H1 (cell line): ENCODE measurements around the gene LAMTOR5. TPM values are rescaled to one million over a fixed set of nuclear protein-coding genes. Genes with fewer than 3 reads are reported as not detected.

Experiments used
- CTCF ChIA-PET: fragments of 300-600 bp; sonication (Branson Sonifier 250); formaldehyde crosslinking; loops from one replicate; lab custom pipeline; 2021; ENCODE audit not compliant: partially characterized antibody; lab: Charles Lee
- POLR2A ChIA-PET: fragments of 300-600 bp; sonication (Branson Sonifier 250); formaldehyde crosslinking; loops from one replicate; lab custom pipeline; 2021; ENCODE audit warnings: inconsistent platforms; ENCODE audit not compliant: partially characterized antibody; lab: Charles Lee
- DNase-seq, 2 experiments: peaks; one replicate each; pipeline versions ENCODE4 v3.0.0 to v3.0.0-alpha.2; 2010 to 2022; ENCODE audit warnings: low spot score in 2 of 2, low read depth in 1 of 2, mixed read lengths in 1 of 2
- FAIRE-seq: peaks from 2 replicates; lab custom pipeline; 2011; peaks lifted over from hg19 to GRCh38; lab: Jason Lieb, UNC
- H2AFZ ChIP-seq: 2 replicates; pipeline ENCODE4 v1.8.1; 2012; ENCODE audit warnings: low read length, inconsistent platforms
- H2AK5ac ChIP-seq: 2 replicates; pipeline ENCODE4 v1.6.1; 2013; ENCODE audit warnings: low read depth, low read length
- H2BK120ac ChIP-seq: replicated peaks from 2 replicates; pipeline ENCODE3; 2013; ENCODE audit warnings: low read depth, low read length, inconsistent platforms
- H2BK12ac ChIP-seq: 2 replicates; pipeline ENCODE4 v1.6.1; 2013; ENCODE audit warnings: low read depth, low read length
- H2BK15ac ChIP-seq: 2 replicates; pipeline ENCODE4 v1.6.1; 2013; ENCODE audit warnings: low read length
- H2BK20ac ChIP-seq: 2 replicates; pipeline ENCODE4 v1.6.1; 2013; ENCODE audit warnings: low read length
- H2BK5ac ChIP-seq: 2 replicates; pipeline ENCODE4 v1.6.1; 2013; ENCODE audit warnings: low read depth, low read length
- H3K14ac ChIP-seq: 2 replicates; pipeline ENCODE4 v1.6.1; 2013; ENCODE audit warnings: inconsistent platforms; ENCODE audit not compliant: insufficient read length
- H3K18ac ChIP-seq: 2 replicates; pipeline ENCODE4 v1.6.1; 2013; ENCODE audit warnings: low read length; ENCODE audit errors: extremely low read depth
- H3K23ac ChIP-seq: 2 replicates; pipeline ENCODE4 v1.6.1; 2013; ENCODE audit warnings: inconsistent platforms; ENCODE audit not compliant: insufficient read length
- H3K23me2 ChIP-seq: 2 replicates; pipeline ENCODE4 v1.6.1; 2013; ENCODE audit warnings: low read depth, low read length
- H3K27ac ChIP-seq: 2 replicates; pipeline ENCODE4 v1.6.1; 2011; ENCODE audit warnings: low read depth, low read length, inconsistent platforms
- H3K27me3 ChIP-seq, 4 experiments: replicated peaks in 1 of 4; 1 replicate in 1 of 4; 2 replicates in 3 of 4; pipeline versions ENCODE4 v1.6.1 to v1.8.1; 2011 to 2013; ENCODE audit warnings: low read length in 3 of 4, mild to moderate bottlenecking in 3 of 4, inconsistent platforms in 2 of 4, mixed read lengths in 2 of 4, moderate library complexity in 1 of 4; ENCODE audit not compliant: control insufficient read depth in 3 of 4, insufficient read depth in 3 of 4; ENCODE audit errors: extremely low read depth in 1 of 4
- H3K36me3 ChIP-seq, 4 experiments: 2 replicates each; pipeline versions ENCODE4 v1.6.1 to v1.8.1; 2011 to 2013; ENCODE audit warnings: mild to moderate bottlenecking in 4 of 4, low read length in 3 of 4, moderate library complexity in 2 of 4, control low read depth in 1 of 4, inconsistent platforms in 1 of 4; ENCODE audit not compliant: insufficient read depth in 4 of 4, control insufficient read depth in 2 of 4
- H3K4ac ChIP-seq: replicated peaks from 2 replicates; pipeline ENCODE3; 2013; ENCODE audit warnings: low read length, low read depth, mixed read lengths, inconsistent platforms; ENCODE audit not compliant: insufficient read length
- H3K4me1 ChIP-seq, 4 experiments: replicated peaks in 1 of 4; 1 replicate in 1 of 4; 2 replicates in 3 of 4; pipeline versions ENCODE4 v1.6.1 to v1.8.1; 2011 to 2013; ENCODE audit warnings: low read length in 3 of 4, inconsistent platforms in 2 of 4, mixed read lengths in 1 of 4; ENCODE audit not compliant: insufficient read depth in 4 of 4, control insufficient read depth in 3 of 4
- H3K4me2 ChIP-seq, 2 experiments: 2 replicates each; pipeline versions ENCODE4 v1.6.1 to v1.8.1; 2011 to 2013; ENCODE audit warnings: low read depth in 2 of 2, low read length in 2 of 2, control low read depth in 1 of 2, inconsistent platforms in 1 of 2, mild to moderate bottlenecking in 1 of 2; ENCODE audit not compliant: insufficient read depth in 1 of 2
- H3K4me3 ChIP-seq, 4 experiments: fragments of 200-600, 300-600 bp in 1 of 4; sonication (generic), shearing (Covaris generic), sonication (Bioruptor Twin) in 1 of 4; 2 replicates each; pipeline versions ENCODE4 v1.5.1 to v1.8.1; 2011 to 2016; ENCODE audit warnings: low read length in 4 of 4, low read depth in 3 of 4, control low read depth in 2 of 4, inconsistent platforms in 2 of 4, mild to moderate bottlenecking in 2 of 4, mixed read lengths in 1 of 4, moderate library complexity in 1 of 4; ENCODE audit not compliant: insufficient read depth in 2 of 4; ENCODE audit errors: extremely low read depth in 1 of 4
- H3K56ac ChIP-seq: replicated peaks from 2 replicates; pipeline ENCODE3; 2013; ENCODE audit warnings: low read depth, mild to moderate bottlenecking, mixed read lengths, low read length, inconsistent platforms; ENCODE audit not compliant: insufficient read length
- H3K79me1 ChIP-seq: 2 replicates; pipeline ENCODE4 v1.6.1; 2013; ENCODE audit warnings: low read depth, low read length, control low read depth
- H3K79me2 ChIP-seq, 2 experiments: 2 replicates each; pipeline versions ENCODE4 v1.6.1 to v1.8.1; 2012 to 2013; ENCODE audit warnings: low read length in 2 of 2, mild to moderate bottlenecking in 2 of 2, inconsistent platforms in 1 of 2; ENCODE audit not compliant: insufficient read depth in 2 of 2, control insufficient read depth in 1 of 2
- H3K9ac ChIP-seq, 4 experiments: replicated peaks in 1 of 4; 1 replicate in 1 of 4; 2 replicates in 3 of 4; pipeline versions ENCODE4 v1.6.1 to v1.8.1; 2011 to 2013; ENCODE audit warnings: low read depth in 3 of 4, low read length in 3 of 4, control low read depth in 2 of 4, mild to moderate bottlenecking in 2 of 4, moderate library complexity in 2 of 4, inconsistent platforms in 1 of 4; ENCODE audit errors: extremely low read depth in 1 of 4
- H3K9me3 ChIP-seq, 2 experiments: 2 replicates each; pipeline versions ENCODE4 v1.6.1 to v1.8.1; 2012 to 2013; ENCODE audit warnings: mild to moderate bottlenecking in 2 of 2, moderate library complexity in 2 of 2, control low read depth in 1 of 2, inconsistent platforms in 1 of 2, low read depth in 1 of 2, low read length in 1 of 2, mixed read lengths in 1 of 2; ENCODE audit not compliant: insufficient read depth in 2 of 2
- H4K20me1 ChIP-seq, 2 experiments: replicated peaks in 1 of 2; 2 replicates each; pipeline versions ENCODE3 to v1.8.1; 2011 to 2013; ENCODE audit warnings: inconsistent platforms in 2 of 2, low read length in 2 of 2, mild to moderate bottlenecking in 1 of 2; ENCODE audit not compliant: insufficient read depth in 2 of 2, control insufficient read depth in 1 of 2
- H4K5ac ChIP-seq: 2 replicates; pipeline ENCODE4 v1.6.1; 2013; ENCODE audit warnings: low read length, low read depth, mixed read lengths, inconsistent platforms; ENCODE audit not compliant: insufficient read length
- H4K8ac ChIP-seq: 2 replicates; pipeline ENCODE4 v1.8.0; 2013; ENCODE audit warnings: mild to moderate bottlenecking, moderate library complexity, low read length, inconsistent platforms; ENCODE audit not compliant: insufficient read depth; ENCODE audit errors: extremely low read depth
- H4K91ac ChIP-seq: replicated peaks from 2 replicates; pipeline ENCODE3; 2013; ENCODE audit warnings: low read length, mixed read lengths, inconsistent platforms; ENCODE audit not compliant: insufficient read length
- KDM5A ChIP-seq: fragments of 200-600 bp; IDR thresholded peaks from 2 replicates; pipeline ENCODE4 v1.7.1; 2012; ENCODE audit warnings: mild to moderate bottlenecking, low read length, inconsistent platforms, mixed read lengths
- MAFK ChIP-seq: IDR thresholded peaks from 2 replicates; pipeline ENCODE4 v1.6.1; 2012; ENCODE audit warnings: low read depth, mild to moderate bottlenecking, improper control_type of control experiment, low read length
- NANOG ChIP-seq: IDR thresholded peaks from 2 replicates; pipeline ENCODE4 v1.6.1; 2011; ENCODE audit warnings: low read length, low read depth, mild to moderate bottlenecking, inconsistent platforms; ENCODE audit not compliant: insufficient read depth, poor library complexity, severe bottlenecking
- POLR2AphosphoS5 ChIP-seq: IDR thresholded peaks from 2 replicates; pipeline ENCODE4 v1.6.1; 2011; ENCODE audit warnings: low read depth, low read length
- RNF2 ChIP-seq: fragments of 200-900, 300-1000 bp; sonication (generic); IDR thresholded peaks from 2 replicates; pipeline ENCODE4 v1.7.1; 2016; ENCODE audit warnings: borderline replicate concordance, low read depth, mild to moderate bottlenecking, antibody characterized with exemption, low read length; ENCODE audit not compliant: poor library complexity, severe bottlenecking; ENCODE audit errors: missing control alignments
- TAF7 ChIP-seq: optimal IDR thresholded peaks from 2 replicates; pipeline ENCODE3; 2011; ENCODE audit warnings: low read depth, mild to moderate bottlenecking, inconsistent platforms, low read length, moderate library complexity, borderline replicate concordance
- TBP ChIP-seq: IDR thresholded peaks from 2 replicates; pipeline ENCODE4 v1.6.1; 2011; ENCODE audit warnings: low read depth, low read length, improper control_type of control experiment
- WGBS, 2 experiments: shearing (Covaris generic) in 1 of 2; methylation state at CpG; one replicate each; pipeline versions ENCODE4 v1.1.6 to v1.1.7; 2013 to 2015; ENCODE audit warnings: low lambda C conversion rate in 2 of 2, mixed read lengths in 2 of 2, inconsistent platforms in 1 of 2, low coverage in 1 of 2, missing lambda C conversion rate in 1 of 2; ENCODE audit not compliant: insufficient replicate concordance in 2 of 2, insufficient coverage in 1 of 2, insufficient read length in 1 of 2; ENCODE audit errors: extremely low coverage in 1 of 2, missing lambda C conversion rate in 1 of 2; 5-methylcytosine and 5-hydroxymethylcytosine counted together
- polyA plus RNA-seq, 7 experiments: library from polyadenylated mRNA; depleted of rRNA in 3 of 7; stranded (reverse) in 5 of 7; unstranded in 2 of 7; fragments of >200 nt in 5 of 7; fragments of 200-250 nt in 2 of 7; gene quantifications; 1 replicate in 5 of 7; 2 replicates in 1 of 7; 4 replicates in 1 of 7; pipeline versions ENCODE4 v1.2.1 to v1.2.3, GENCODE V29; 2011 to 2013; ENCODE audit warnings: missing spikeins in 2 of 7, mixed read lengths in 2 of 7
- total RNA-seq: library from RNA; stranded (reverse); fragmentation: NEBNext Ultra II Directional; extraction: Animal tissue kit (Norgen Biotek cat#: 25700); gene quantifications from 2 replicates; pipeline ENCODE4 v1.2.1, GENCODE V29; 2021
- TF ChIP-seq, protein P1 (sequence below): IDR thresholded peaks from 2 replicates; pipeline ENCODE4 v1.6.1; 2012; ENCODE audit warnings: low read length, inconsistent platforms
- TF ChIP-seq, protein P2 (sequence below): IDR thresholded peaks from 2 replicates; pipeline ENCODE4 v1.6.1; 2011; ENCODE audit warnings: low read depth, mild to moderate bottlenecking, low read length; ENCODE audit not compliant: insufficient read depth

The LAMTOR5 gene
- total and polyA plus RNA-seq, 2 of the 8 experiments (the other 6 are each of a cell fraction or from before 2014, with no cell fraction given) = 84.4 to 297 TPM

DNA sequence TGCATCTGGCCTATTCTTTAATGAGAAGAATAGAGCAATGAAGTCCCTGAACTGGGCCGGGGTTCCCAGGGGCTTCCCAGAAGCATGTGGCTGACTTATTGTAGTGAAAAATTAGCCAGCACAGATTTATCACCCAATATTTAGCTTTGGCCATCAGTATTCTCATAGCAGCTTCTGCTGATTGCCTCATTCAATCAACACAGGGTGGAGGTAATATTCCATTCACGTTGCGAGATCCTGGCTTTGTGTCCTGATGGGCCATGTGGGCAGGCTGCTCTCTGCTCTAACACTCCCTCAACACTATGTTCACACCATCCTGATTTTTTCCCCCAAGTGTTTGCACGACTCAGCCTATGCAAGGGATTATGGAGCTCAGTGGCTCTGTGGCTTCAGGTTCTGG is 21.5 kb upstream of the LAMTOR5 start:
- no peaks in the 10 kb centered on the region for H3K27me3 ChIP-seq
- no peak for TF ChIP-seq TBP
- TF ChIP-seq RNF2 = no peak
- TF ChIP-seq, protein P1, sequence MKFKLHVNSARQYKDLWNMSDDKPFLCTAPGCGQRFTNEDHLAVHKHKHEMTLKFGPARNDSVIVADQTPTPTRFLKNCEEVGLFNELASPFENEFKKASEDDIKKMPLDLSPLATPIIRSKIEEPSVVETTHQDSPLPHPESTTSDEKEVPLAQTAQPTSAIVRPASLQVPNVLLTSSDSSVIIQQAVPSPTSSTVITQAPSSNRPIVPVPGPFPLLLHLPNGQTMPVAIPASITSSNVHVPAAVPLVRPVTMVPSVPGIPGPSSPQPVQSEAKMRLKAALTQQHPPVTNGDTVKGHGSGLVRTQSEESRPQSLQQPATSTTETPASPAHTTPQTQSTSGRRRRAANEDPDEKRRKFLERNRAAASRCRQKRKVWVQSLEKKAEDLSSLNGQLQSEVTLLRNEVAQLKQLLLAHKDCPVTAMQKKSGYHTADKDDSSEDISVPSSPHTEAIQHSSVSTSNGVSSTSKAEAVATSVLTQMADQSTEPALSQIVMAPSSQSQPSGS = no peak
- no peak for TF ChIP-seq TAF7
- TF ChIP-seq, protein P2, sequence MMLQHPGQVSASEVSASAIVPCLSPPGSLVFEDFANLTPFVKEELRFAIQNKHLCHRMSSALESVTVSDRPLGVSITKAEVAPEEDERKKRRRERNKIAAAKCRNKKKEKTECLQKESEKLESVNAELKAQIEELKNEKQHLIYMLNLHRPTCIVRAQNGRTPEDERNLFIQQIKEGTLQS = no peak
- TF ChIP-seq POLR2AphosphoS5 = no peak
- TF ChIP-seq NANOG = no peak
- no peak for TF ChIP-seq KDM5A
- TF ChIP-seq MAFK = no peak

More for the DNA sequence above, 21.5 kb upstream of the LAMTOR5 start:
- Histone ChIP-seq H3K23me2 (no peaks in the 10 kb centered on the region), H4K5ac (no peak overlapping the region), H3K79me1 (no peaks in the 10 kb centered on the region), H3K4me3 (no peak overlapping the region), H3K27ac (no peak overlapping the region), H3K23ac (no peak overlapping the region), H4K20me1 (no peaks in the 10 kb centered on the region), H2AK5ac (no peak overlapping the region), H2BK15ac (no peak overlapping the region), H3K56ac (no peak overlapping the region), H3K4me1 (peaks cover 3 to 7% (median 6%) of the 10 kb centered on the region in 4 experiments; a peak in 6 of 7 replicates), H3K4ac (no peak overlapping the region), H3K36me3 (no peaks in the 10 kb centered on the region), H4K91ac (no peak overlapping the region), H3K9me3 (no peaks in the 10 kb centered on the region), H2AFZ (no peak overlapping the region), H4K8ac (no peak overlapping the region), H3K18ac (no peak overlapping the region), H3K9ac (no peak overlapping the region), H2BK20ac (no peak overlapping the region), H2BK5ac (no peak overlapping the region), H3K79me2 (no peaks in the 10 kb centered on the region), H2BK120ac (no peak overlapping the region), H3K14ac (no peak overlapping the region), H2BK12ac (no peak overlapping the region), H3K4me2 (no peak overlapping the region)
- FAIRE-seq (no peak), DNase-seq (no peak)
- ChIA-PET CTCF (interaction anchor here (0.8 to 35.1 kb wide), 10 partner anchors 12 to 228 kb away, joined by 3 to 828 read pairs (median 10); partner anchors contain the start of genes LAMTOR5 and PROK1), POLR2A (interaction anchor here (1.3 to 1.5 kb wide), 2 partner anchors 20 to 89 kb away, joined by 3 to 5 read pairs; partner anchors contain the start of gene RBM15)
- 87% methylated on average over 4 of the region's 4 CpGs; no CpG with 5 or more reads in 1 of the 2 experiments for WGBS, 2 experiments
